Renal cortical epithelial cell (primary cell): ENCODE measurements around the gene CACNA1C. TPM values are rescaled to one million over a fixed set of nuclear protein-coding genes. Genes with fewer than 3 reads are reported as not detected.
A peak's percentile ranks its signal among the peaks of the same experiment; 100 is the strongest.

Experiments
- DNase-seq: peaks from one replicate; pipeline ENCODE4 v3.0.0-alpha.2; 2011; ENCODE audit warnings: low read depth
- total RNA-seq: library from RNA; depleted of rRNA; stranded (reverse); fragments of >200 nt; gene quantifications from 2 replicates; pipeline ENCODE4 v1.2.3, GENCODE V29; 2014

CACNA1C gene
- total RNA-seq, 1 donor from 2014 or later = 0.05 TPM

DNA sequence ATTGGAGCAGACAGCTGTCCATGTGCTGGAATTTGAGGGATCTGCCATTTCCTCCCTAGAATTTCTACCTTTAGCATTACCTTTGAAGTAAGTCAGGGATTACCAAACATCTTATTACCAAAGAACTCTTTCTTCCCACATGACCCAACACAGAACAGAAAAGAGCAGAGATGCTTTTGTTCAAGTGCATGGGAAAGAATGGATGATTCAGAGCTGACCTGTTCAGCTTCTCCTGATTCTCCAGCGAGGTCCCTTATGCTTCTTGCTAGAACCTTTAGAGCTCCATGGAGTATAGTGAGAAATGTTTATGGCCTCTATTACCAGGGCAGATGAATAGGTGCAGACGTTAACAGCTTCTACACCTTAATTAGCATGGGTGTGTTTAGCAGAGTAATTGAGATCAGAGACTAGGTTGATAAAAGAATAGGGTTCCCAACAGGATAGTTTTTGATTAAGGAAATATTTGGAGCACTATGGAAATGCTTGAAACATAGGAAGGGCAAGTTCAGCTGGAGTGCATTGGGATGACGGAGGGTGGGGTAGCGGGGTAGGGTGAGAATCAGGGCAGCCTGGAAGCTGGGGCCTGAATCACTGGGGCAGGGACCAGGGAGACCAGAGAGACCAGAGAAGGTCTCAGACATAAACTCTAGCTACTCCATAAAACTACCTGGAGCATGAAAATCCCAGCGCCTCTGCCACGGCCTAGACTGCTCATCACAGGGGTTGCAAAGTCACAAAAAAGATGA lies 223.7 kb downstream of the CACNA1C start:
- peak; percentile 28 for DNase-seq

DNA sequence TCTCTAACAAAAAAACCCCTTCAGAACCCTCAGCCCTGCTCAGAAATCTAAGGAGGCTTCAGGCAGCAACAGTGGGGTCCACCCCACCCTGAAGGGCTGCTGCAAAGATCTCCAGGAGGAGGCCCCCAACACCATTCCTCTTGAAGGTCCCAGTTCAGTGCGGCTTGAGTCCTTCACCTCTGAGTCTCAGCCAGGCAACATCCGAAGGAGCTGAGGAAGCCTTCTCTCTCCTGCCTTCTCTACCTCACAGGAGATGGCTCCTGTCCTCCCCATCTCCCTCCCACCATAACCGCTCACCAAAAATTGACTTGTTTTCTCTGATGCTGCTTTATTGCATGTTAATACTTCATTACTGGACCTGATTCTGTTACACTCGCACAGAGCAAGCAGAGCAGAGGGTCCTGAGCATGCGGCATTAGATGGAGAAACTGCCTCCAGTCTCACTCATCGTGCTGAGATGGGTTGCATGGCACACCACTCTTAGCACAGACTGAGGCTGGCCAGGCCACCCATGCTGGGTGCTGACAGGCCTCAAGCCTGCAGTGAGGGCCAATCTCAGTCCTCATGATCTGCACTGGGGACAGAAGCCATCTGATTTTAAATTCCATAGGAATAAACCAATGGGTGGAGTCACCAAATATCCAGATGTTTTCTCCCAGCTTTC lies 224.8 kb downstream of the CACNA1C start:
- DNase-seq = no peak

DNA sequence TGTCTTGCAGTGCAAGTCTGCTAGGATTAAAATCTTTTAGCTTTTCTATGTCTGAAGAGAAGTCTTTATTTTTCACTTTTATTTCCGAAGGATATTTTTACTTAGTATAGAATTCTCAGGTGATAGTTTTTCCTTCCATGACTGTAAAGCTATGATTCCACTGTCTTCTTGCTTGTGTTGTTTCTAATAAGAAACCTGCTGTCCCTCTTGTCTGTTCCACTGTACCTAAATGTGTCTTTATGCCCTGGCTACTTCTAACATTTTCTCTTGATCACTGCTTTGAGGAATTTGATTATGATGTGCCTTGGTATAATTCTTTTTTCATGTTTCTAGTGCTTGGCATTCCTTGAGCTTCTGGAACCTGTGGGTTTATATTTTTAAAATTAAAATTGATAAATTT lies 228.7 kb downstream of the CACNA1C start:
- DNase-seq = no peak

DNA sequence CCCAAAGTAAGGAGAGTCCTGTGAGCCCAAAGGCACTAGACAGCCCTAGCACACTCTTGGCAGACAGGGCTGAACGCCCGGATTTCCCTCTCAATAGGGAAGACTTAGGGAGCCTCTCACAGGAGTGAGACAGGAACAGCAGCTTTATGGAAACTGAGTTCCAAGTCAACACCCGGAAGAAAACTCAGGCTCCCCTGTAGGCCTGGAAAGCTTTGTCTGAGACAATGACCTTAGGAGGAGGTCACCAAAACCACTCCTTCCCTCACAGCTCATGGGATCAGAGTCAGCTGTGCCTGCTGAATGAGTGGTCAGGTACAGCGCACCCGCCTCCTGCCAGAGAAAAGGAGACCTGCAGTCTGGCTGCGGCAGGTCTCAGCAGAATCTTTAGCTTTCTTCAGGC lies 229.5 kb downstream of the CACNA1C start:
- DNase-seq = no peak

DNA sequence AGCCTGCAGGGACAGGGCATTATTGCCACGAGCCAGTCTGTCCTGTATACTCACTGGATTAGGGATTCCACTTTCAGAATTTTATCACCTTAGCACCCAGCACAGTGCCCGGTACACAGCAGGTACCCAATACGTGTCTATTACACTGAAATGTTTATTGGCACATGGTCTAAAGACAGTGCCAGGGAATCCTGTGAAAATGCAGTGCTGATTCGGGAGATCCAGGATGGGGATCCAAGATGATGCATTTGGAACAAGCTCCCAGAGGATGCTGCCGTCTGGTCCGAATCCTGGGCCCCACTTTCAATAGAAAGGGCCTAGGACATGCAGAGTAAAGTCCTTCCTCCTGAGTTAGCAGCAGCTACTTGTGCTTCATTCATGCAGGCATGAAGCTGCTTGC lies 230.7 kb downstream of the CACNA1C start:
- no peak for DNase-seq

DNA sequence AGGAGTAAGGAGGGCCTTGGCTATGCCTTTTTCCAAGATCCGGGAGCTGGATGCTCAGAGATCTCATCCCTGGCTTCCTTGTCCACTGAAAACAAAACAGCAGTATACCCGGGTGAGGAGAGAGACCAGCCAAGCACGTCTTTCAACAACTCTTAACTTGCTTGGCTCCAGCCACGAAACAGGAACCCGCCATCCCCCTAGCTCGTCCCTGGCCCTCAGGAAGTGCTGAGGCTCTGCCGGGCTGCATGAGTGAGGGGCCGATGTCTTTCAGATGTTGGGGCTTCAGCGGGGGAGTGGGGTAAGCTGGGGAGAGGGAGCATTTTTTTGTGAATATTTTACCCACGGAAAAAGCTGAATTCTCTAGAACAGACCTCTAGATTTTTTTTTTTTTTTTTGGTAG lies 231.1 kb downstream of the CACNA1C start:
- no peak for DNase-seq

DNA sequence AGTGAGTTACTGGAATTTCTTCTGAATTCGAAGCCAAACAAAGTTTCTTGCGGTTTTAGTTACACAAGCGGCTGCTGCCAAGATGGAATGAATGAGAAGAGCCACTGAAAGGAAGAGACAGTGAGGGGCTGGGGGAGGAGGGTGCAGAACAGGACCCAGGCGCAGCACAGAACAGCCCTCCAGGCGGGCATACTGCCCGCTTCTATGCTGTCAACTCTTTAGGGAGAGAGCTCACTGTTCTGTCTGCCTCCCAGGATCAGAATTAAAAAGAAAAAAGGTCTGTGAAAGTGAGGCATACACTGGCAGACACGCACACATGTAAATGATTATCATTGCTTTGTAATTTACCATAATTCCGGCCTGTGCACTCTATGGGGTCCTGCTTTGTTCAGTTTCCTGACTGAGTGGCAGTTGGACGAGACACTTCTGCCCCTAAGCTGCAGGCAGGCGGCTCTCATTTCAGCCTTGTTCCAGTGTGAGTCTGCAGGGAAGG lies 231.6 kb downstream of the CACNA1C start:
- no peak for DNase-seq

DNA sequence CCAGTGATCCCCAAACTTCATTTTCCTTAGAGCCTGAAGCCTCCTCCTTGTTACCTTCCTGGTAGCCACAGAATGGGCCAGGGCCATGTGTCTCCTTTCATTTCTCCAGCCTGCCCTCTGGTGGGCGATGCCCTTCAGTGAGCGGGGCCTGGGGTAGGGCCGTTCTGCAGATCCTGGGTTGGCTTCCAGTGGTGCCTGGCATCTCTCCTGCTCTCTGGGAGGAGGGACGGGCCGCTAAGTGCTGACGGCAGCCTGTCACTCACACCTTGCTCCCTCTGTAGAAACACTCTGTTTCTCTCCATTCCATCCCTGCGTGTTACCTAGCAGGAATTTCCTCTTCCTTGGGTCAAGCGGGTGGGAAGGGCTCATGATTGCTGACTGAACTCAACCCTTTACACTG lies 232.1 kb downstream of the CACNA1C start:
- DNase-seq = peak; percentile 33

DNA sequence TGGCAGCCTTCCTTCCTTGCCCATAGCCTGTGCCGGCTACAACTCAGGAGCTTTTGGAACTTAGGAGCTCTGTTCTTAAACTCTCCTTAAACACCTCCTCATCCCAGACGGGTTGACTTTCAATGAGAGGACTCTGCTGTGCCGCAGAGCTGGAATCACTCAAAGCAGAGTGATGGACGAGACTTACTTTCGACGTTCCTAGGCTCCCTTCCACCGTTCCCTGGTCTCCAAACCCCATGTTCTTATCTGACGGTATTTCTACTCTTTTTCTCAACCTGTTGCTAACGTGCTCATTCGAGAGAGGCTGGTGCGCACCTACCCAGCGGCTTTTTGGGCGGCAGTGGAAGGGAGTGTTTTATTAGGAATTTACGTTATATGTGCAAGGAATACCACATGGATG lies 232.7 kb downstream of the CACNA1C start:
- no peak for DNase-seq

DNA sequence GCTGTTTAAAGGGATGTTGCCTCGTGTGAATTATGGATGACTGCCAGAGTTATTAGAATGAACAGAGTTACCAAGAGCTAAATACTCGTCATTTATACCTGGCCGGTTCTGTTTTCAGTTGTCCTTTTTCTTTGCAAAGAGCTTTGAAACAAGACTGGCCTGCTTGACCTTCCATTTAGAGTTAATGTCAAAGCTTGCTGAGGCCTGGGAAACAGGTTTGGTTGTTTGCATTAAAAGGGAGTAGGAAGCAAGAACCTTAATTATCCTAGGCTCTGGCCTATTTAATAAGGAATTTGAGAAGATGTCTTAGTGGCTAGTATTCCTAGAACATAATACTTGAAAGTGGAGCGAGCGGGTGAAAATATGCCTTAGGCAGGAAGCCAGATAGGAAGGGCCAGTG lies 233.3 kb downstream of the CACNA1C start:
- no peak for DNase-seq

DNA sequence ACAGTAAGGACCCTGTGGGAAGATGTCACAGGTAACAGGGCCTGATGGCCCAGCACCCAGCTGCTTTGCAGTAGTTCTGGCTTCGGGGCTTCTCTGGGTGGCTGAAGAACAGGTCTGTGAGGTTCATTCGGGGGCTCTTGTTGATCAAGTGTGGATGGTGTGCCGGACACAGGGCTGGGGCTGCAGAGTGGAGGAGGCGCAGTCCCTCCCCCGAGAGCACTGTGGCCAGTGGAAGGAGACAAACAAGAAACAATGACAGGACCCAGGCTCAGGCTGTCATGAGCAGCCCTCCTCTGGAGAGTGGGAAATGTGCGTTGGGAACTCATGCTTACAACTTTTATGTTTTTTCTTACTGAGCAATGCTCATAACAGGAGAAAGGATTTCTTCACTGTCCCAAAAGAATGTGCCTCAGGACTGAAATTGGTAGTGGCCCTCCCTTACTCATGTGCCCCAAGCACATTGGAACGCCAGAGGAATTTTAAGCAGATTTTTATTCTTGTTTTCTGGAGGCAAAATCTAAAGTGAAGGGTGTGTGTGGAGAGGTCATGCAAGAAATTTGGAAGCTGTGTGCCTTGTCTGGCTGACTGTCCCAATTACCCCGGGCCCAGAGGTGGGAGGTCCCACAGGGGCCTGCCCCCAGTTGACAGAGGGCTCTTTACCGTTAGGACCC lies 233.8 kb downstream of the CACNA1C start:
- peak; percentile 77 for DNase-seq

DNA sequence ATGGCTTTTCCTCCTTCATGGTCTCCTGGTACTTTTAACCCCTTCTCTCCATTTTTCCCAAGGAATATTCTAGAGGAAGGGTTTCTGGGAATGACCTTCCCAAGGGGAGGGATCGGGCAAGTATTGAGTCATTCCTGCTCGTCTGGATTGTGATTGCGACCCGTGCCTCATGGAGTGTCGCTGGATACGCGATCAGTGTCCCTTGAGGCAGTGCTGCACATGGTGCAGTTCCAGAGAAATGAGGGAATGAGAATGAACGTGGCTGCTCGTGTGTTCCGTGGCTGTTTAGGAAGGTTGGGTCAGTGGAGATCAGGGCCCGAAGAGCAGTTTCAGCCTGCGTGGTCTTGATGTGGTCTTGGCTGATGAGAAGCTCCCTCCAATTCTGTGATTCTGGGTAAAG lies 234.4 kb downstream of the CACNA1C start:
- no peak for DNase-seq

DNA sequence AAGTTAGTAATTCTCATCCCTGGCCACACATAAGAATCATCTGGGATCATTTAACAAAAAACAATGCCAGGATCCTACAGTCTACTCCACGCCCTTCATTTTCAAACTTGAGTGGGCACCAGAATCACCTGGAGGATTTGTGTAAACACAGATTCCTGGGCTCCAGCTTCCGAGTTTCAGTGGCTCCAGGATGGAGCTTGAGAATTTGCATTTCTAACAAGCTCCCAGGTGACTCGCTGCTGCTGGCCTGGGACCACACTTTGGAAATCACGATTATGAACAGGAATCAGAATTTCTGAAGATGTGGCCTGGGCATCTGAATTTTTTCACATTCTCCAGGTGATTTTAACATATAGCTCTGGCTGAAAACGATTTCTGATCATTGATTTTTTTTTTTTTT lies 234.8 kb downstream of the CACNA1C start:
- no peak for DNase-seq

DNA sequence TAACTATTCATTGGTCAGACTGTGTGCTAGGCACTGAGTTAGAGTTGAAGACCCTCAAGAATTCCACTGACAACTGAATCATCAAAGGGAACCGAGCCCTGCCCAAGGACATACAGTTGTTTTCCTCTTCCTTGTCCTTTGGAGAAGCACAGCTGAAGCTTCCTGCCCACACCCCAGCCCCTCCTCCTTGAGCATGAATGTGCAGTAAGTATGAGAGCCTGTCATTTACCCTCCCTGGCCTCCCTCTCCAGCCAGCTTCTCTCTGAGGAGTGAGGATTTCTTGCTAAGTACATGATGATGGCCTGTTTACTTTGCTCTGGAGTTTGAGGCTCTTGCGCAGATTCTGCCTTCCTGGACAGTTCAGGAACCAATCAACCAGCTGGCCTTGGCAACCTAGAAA lies 235.2 kb downstream of the CACNA1C start:
- no peak for DNase-seq

DNA sequence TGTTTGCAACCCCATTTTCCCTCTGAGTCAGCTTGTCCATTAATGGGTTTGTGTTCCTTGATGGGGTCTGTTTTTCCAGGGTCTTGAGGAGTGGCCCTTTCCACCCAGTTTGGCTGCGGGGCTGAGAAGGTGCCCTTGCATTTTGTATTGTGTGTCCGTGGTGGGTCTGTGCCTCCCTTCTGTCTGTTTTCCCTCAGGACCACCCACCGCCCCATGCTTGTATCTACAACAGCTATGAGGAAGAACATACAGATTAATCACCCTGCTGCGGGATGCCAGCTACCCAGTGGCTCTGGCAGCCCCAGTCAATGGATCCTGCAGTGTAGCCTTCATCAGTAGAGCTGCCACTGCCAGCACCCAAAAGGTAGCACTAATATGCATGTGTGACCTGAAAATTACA lies 235.7 kb downstream of the CACNA1C start:
- DNase-seq = no peak

DNA sequence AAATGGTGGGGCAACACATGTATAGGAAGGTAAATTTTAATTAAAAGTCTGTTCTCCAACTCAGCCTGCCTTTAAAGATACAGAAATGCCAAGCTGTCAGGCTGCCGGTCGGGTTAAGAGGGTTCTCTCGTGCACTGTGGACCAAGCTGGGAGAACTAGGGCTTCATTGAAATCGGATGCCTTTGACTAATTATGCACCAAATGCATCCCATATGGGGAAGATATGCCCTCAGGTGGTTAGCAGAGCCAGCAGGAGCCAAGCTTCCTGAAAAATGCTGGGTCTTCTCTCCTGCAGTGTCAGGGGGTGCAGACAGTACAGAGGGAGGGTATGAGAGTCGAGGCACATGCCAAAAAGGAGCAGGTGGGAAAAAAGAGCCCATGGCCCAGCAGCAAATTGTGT lies 236.1 kb downstream of the CACNA1C start:
- no peak for DNase-seq

DNA sequence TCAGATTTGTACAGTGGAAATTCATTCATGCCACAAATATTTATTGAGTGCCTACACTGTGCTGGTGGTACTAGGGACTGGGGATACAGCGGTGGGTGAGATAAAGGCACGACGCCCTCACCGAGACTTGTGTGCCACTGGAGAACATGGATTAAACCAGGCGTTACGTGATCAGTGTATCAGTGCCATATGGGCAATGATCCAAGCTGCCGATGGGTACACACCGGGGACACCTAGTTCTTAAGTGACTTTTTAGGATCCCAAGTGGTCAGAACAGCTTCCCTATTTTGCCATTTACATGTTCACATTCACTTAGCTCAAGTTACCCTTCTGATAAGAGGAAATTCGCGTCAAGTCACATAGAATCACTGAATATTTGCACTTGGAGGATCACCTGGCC lies 236.7 kb downstream of the CACNA1C start:
- DNase-seq = no peak

DNA sequence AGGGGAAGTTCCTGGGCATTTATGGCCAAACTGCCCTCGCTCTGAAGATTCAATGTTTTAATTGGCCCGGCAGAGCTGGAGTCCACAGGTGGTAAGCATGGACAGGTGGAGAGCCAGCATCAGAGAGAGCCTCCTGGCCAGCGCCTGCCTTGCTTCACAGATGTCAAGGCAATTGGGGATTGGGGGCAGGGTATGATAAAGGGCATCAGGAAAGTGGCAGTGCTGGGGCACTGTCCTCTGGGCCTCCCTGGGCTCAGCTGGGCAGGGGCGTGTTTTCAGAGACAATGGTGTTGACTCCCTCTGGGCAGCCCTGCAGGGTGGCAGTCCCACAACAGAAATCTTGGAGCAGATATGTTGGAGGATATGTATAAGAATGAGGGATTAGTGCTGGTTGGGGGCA lies 237.3 kb downstream of the CACNA1C start:
- DNase-seq = no peak

DNA sequence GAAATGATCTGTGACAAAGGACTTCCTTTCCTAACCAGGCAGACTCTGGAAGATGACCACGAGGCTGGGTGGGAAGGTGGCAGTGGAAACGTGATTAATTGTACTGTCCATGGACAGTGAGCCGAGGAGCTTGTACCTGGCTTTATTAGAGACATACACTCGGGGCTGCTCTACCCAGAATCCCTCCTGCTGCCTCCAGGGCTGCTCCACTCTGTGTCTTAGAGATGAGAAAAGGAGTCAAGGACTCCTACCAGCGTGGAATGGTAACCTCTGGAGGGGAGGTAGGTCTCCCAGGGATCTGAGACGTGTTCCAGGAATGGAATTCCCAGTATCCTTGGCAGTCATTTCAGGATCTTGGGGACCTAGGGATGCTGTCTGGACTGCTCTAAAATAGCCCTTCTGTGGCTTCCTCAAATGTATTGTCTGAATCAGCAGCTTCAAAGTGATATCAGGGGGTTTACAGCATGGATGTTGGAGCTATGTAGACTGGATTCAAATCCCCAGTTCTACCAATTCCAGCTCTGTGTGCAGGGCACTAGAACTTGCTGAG lies 237.8 kb downstream of the CACNA1C start:
- no peak for DNase-seq

DNA sequence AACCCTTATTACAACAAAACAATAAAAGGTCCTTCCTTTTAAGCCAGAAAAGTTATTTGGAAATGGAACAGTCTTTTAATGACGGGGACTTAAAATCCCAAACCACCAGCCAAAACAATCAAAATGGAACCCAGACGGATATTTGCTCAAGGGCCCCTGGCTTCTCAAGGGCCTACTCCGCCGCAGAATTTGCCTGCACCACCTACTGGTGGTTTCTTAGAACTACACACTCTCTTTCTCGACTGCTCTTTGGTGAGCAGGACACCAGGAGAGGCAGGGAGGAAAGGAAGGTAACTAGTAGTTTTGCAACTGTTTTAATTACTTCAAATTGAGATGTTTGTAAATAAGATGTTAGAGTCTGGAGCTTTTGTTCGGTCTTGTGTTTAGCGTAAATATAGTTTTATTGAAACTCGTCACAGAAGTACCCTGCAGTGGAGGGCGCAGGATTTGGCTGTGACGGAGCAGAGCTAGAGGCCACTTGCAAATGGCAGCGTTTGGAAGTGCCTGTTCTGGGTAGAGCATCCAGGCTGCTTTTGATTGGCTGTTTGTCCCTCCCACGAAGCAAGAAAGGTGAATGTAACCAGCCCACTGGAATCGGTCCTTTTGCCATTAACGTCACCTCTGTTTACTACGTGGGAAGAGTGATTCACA lies 238.5 kb downstream of the CACNA1C start:
- no peak for DNase-seq

DNA sequence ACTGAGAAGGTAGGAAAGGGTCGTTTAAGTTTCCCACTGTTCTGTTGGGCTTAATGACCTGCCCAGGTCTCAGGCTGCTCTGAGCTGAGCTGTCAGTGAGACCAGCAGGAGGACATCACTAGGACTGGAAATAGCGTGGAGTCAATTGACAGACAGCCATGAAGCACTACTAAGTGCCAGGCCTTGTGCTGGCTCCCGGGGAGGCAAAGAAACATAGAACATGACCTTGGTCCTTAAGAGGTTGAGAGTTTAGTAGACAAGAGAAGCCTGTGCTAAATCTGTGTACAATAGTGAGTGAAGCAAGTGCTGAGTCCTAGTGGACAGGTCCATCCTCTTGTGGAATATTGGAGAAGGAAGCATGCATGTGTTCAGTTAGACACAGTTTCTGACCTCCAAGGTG lies 239.2 kb downstream of the CACNA1C start:
- no peak for DNase-seq

DNA sequence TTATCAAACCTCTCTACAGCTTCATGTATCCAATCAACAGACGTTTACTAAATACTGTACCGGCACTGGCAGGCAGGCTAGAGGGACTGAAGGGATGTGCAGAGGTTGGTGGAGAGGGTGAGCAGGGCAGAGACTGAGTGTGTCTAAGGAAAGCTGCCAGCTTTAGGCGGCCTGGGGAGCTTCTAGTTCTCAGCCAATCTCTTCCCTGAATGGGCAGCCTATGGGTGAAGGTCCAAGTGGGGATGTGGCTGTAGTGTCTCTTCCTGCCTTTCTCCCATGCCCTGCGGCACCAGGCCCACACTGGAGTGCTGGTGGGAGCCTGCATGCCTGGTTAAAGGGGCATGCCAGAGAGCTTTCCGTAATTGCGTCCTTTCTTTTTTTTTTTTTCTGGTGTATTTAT lies 239.8 kb downstream of the CACNA1C start:
- DNase-seq = no peak
